WTC11 (cell line): ENCODE results near the gene SPPL2B.

Experiments used
- CREM ChIP-seq: sonication (generic); formaldehyde crosslinking; IDR thresholded peaks from 2 replicates; pipeline ENCODE4 v1.8.1; 2022; ENCODE audit warnings: mild to moderate bottlenecking, missing genetic modification reagents, moderate library complexity
- ELF4 ChIP-seq: sonication (generic); formaldehyde crosslinking; IDR thresholded peaks from 2 replicates; pipeline ENCODE4 v1.8.1; 2022; ENCODE audit warnings: low read depth, mild to moderate bottlenecking, moderate library complexity, missing genetic modification reagents

DNA sequence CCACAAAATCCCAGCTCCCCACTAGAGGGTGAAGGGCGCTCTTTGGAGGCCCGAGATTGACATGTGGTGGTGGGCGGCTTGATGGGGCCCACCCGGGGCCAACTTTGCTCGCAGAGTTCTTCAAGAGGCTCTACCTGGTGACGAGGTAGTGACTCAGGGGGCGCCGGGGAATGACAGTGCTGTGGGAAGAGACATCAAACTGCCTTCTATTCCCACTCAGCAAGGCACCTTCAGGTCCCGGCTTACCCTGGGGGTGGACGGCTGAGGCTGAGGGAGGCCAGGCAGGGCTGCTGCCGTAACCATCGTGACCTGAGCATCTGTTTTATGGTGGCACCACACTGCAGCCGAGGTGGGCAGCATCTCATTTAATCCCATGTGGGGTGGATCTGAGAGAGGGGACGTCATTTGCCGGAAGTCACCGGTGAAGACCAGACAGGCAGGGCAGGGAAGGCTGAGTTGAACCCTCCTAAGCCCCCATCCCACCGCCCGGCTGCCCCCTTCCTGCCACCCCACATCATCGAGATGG lies 22.1 kb upstream of the SPPL2B start:
- TF ChIP-seq ELF4 (CRISPR knock-in tag) (no peak), CREM (CRISPR knock-in tag) (no peak)
